HFFc6 (cell line): Measurements from ENCODE around the gene NUP50. TPM values are rescaled to one million over a fixed set of nuclear protein-coding genes. Genes with fewer than 3 reads are reported as not detected.
A peak's percentile ranks its signal among the peaks of the same experiment; 100 is the strongest.
"Not testable (repeated sequence)": the region's sequence is repeated elsewhere in the genome, so short reads cannot be mapped to it uniquely, and the experiment has no call there.

ENCODE experiments used
- DNase-seq: peaks from one replicate; pipeline ENCODE4 v3.0.0-alpha.2; 2018
- H3K27ac Mint-ChIP-seq: 2 replicates; pipeline ENCODE4 v1.8.0; 2020; ENCODE audit warnings: mild to moderate bottlenecking, mixed read lengths
- H3K27me3 Mint-ChIP-seq: 2 replicates; pipeline ENCODE4 v1.8.0; 2021; ENCODE audit warnings: mild to moderate bottlenecking, moderate library complexity, mixed read lengths; ENCODE audit not compliant: insufficient read depth
- H3K36me3 Mint-ChIP-seq: 2 replicates; pipeline ENCODE4 v1.8.0; 2021; ENCODE audit warnings: low read depth, mixed read lengths
- H3K4me1 Mint-ChIP-seq: 2 replicates; pipeline ENCODE4 v1.8.0; 2020; ENCODE audit warnings: low read depth, mixed read lengths
- H3K4me3 Mint-ChIP-seq: 2 replicates; pipeline ENCODE4 v1.8.0; 2020; ENCODE audit warnings: mild to moderate bottlenecking, moderate library complexity, mixed read lengths
- H3K9me3 Mint-ChIP-seq: 2 replicates; pipeline ENCODE4 v1.8.0; 2020; ENCODE audit warnings: mild to moderate bottlenecking, mixed read lengths
- total RNA-seq, 6 experiments: library from RNA; stranded (reverse); fragmentation: NEBNext Ultra II Directional; extraction: Animal tissue kit (Norgen Biotek cat#: 25700); gene quantifications; 2 replicates in 1 of 6; 3 replicates in 5 of 6; pipeline ENCODE4 v1.2.3, GENCODE V29; 2021
- TF ChIP-seq, protein P1 (sequence below): fragments of 200-600 bp; sonication (generic); IDR thresholded peaks from 2 replicates; pipeline ENCODE4 v1.5.0; 2021; ENCODE audit warnings: antibody characterized with exemption, mild to moderate bottlenecking

Gene NUP50
- total RNA-seq, 6 experiments from 2014 or later, result 44.3 to 63.0 (median 56.6) TPM

DNA sequence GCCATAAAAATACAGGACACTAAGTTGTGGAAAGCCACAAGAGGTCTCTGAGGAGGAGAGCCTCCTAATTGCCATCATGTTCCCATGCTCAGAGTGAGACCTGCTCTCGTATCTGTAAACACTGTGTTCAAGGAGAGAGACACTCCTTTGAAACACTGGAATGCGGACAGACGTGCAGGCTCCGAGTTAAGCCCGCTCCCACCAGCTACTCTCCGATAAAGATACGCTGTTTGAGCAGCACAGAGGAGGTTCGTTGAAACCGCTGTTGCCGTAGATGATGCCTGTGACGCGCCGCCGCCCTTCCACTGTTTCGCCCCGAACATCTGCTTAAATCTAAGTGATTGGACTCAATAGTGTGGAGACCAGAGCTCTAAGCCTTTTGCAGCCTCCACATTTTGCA lies 25.1 kb downstream of the NUP50 start:
- TF ChIP-seq, protein P1, sequence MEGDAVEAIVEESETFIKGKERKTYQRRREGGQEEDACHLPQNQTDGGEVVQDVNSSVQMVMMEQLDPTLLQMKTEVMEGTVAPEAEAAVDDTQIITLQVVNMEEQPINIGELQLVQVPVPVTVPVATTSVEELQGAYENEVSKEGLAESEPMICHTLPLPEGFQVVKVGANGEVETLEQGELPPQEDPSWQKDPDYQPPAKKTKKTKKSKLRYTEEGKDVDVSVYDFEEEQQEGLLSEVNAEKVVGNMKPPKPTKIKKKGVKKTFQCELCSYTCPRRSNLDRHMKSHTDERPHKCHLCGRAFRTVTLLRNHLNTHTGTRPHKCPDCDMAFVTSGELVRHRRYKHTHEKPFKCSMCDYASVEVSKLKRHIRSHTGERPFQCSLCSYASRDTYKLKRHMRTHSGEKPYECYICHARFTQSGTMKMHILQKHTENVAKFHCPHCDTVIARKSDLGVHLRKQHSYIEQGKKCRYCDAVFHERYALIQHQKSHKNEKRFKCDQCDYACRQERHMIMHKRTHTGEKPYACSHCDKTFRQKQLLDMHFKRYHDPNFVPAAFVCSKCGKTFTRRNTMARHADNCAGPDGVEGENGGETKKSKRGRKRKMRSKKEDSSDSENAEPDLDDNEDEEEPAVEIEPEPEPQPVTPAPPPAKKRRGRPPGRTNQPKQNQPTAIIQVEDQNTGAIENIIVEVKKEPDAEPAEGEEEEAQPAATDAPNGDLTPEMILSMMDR, result no peak
- DNase-seq, result no peak
- peak overlapping the region; percentile 38; the same call in 1 of the 2 replicates for H3K27ac Mint-ChIP-seq
- peaks cover 10% of the 10 kb centered on the region for H3K36me3 Mint-ChIP-seq
- H3K9me3 Mint-ChIP-seq, result no peaks in the 10 kb centered on the region
- peaks cover 7% of the 10 kb centered on the region for H3K4me1 Mint-ChIP-seq
- peaks cover 2% of the 10 kb centered on the region; the same call in 1 of the 2 replicates for H3K27me3 Mint-ChIP-seq
- no peak overlapping the region for H3K4me3 Mint-ChIP-seq

DNA sequence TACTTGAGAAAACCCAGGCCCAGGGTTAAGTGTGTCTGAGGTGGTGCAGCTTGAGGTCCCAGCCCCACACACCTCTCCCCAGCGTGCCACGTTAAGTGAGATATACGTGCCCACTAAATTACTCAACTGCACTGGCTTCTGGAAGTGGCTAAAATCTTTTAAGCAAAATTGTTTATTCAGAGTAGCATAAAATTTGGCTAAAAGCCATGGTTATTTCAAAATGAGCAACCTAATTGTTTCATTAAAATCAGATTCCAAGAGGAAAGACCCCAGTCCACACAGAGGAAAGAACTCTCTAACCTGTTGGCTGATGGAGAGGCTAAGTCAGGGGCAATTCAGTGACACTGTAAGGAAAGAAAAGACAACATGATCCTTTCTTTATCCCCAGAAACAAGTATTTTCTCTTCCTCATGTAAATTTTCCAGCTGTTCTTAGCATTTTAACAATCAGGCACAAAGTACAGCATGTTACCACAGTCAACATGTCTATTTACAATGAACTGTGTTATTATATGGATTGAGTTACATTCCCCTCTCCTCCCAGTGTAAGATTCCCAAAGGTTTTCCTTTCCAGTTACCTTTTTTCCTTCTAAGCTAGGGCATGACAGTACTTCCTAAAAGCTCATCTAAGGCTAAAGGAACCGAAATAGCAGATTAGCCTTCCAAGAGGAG lies 26.6 kb downstream of the NUP50 start:
- TF ChIP-seq, protein P1, result no peak
- Mint-ChIP-seq H3K4me1 (peaks cover 7% of the 10 kb centered on the region), H3K27ac (no peak overlapping the region), H3K9me3 (no peaks in the 10 kb centered on the region), H3K27me3 (peaks cover 2% of the 10 kb centered on the region; the same call in 1 of the 2 replicates), H3K36me3 (peaks cover 7% of the 10 kb centered on the region), H3K4me3 (no peak overlapping the region)
- DNase-seq, result no peak

DNA sequence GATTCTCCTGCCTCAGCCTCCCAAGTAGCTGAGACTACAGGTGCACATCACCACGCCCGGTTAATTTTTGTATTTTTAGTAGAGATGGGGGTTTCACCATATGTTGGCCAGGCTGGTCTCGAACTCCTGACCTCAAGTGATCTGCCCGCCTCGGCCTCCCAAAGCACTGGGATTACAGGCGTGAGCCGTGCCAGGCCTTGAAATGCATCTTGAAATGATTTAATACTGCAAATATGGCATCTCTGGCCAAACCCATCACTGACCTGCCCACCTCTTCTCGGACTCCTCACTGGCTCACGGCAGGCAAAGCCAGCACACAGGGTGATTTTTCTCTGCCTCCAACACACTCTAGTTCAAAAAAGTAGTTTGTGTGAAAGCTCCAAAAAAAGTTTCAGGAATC lies 28.0 kb downstream of the NUP50 start:
- not testable (repeated sequence) for H3K36me3 Mint-ChIP-seq, H3K9me3 Mint-ChIP-seq, H3K27ac Mint-ChIP-seq, H3K4me3 Mint-ChIP-seq, DNase-seq, H3K27me3 Mint-ChIP-seq, H3K4me1 Mint-ChIP-seq

DNA sequence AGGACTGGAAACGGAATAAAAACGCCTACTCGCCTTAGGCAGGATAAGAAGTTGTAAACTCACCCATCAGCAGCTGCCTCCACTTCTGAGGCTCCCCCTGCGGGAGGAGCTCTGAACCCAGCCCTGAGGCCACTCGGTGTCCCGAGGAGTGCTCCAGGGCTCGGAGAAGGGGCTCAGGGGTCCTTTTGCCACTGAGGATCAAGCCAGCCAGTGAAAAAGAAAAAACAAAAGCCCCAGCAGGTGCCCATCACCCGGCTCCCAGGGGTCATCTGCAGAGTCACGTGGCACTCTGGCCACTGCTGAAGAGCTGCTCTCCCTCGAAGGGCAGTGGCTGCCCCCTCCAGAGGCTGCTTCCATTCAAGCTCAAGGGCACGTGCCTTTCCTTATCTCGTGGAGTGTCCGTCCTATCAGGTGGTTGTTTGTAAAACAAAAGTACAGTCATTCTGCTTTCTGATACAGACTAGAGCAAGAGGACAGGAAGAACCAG lies 29.0 kb downstream of the NUP50 start:
- Mint-ChIP-seq H3K27ac (no peak overlapping the region), H3K9me3 (no peaks in the 10 kb centered on the region), H3K4me1 (no peaks in the 10 kb centered on the region), H3K36me3 (peaks cover 2% of the 10 kb centered on the region; the same call in 1 of the 2 replicates), H3K27me3 (no peaks in the 10 kb centered on the region), H3K4me3 (no peak overlapping the region)
- TF ChIP-seq, protein P1, result 0 out of 2 replicates have a peak, but pooled peaks have one; percentile 7
- DNase-seq, result no peak

DNA sequence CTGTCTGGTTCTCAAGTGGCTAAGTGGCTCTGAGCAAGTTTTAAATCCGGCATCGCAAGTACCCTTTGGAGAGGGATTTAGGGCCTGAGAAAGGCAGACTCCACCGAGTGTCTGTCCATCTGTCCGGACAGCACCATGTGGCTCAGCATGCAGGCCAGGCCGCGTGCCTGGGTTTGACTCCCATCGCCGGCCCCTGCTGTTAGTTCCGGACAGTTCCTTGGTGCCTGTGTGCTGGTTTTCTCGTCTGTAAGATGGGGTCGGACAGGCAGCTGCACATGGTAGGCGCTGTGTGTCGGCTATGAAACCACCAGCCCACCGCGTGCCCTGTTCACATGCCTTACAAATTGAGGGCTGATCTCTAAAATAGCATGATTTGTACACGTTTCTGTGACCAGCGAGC lies 31.0 kb downstream of the NUP50 start:
- DNase-seq, result no peak
- Mint-ChIP-seq H3K4me3 (no peak overlapping the region), H3K27ac (no peak overlapping the region), H3K36me3 (peaks cover 6% of the 10 kb centered on the region; the same call in 1 of the 2 replicates), H3K27me3 (no peaks in the 10 kb centered on the region), H3K4me1 (no peaks in the 10 kb centered on the region), H3K9me3 (no peaks in the 10 kb centered on the region)
- TF ChIP-seq, protein P1, result no peak

DNA sequence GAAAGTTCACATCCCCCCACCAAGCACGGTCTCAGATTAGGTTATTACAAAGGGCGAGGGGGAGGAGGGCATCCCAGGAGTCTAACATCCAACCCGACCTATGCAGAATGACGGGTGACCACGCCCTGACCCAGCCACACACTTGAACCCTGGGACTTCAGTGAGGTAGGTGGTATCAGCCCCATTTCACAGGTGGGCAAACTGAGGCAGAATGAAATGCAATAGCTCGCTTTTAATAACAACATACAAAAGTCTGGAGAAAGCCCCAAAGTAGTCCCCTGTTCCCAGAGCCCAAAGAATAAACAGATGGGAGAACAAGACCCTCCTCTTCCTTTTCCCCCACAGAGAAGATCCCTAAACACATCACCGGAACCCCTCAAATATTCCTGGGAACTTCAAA lies 31.9 kb downstream of the NUP50 start:
- Mint-ChIP-seq H3K27ac (no peak overlapping the region), H3K4me3 (no peak overlapping the region), H3K4me1 (peaks cover 4% of the 10 kb centered on the region), H3K9me3 (no peaks in the 10 kb centered on the region), H3K36me3 (peaks cover 6% of the 10 kb centered on the region; the same call in 1 of the 2 replicates), H3K27me3 (no peaks in the 10 kb centered on the region)
- TF ChIP-seq, protein P1, result no peak
- no peak for DNase-seq
